Kidney tubule cell (primary cell): ENCODE results near the gene RABL2A.
A peak's percentile ranks its signal among the peaks of the same experiment; 100 is the strongest.
"Not testable (repeated sequence)": the region's sequence is repeated elsewhere in the genome, so short reads cannot be mapped to it uniquely, and the experiment has no call there.

Experiments used
- DNase-seq: peaks from one replicate; pipeline ENCODE4 v3.0.0-alpha.2; 2018; ENCODE audit warnings: low spot score

The RABL2A gene

DNA sequence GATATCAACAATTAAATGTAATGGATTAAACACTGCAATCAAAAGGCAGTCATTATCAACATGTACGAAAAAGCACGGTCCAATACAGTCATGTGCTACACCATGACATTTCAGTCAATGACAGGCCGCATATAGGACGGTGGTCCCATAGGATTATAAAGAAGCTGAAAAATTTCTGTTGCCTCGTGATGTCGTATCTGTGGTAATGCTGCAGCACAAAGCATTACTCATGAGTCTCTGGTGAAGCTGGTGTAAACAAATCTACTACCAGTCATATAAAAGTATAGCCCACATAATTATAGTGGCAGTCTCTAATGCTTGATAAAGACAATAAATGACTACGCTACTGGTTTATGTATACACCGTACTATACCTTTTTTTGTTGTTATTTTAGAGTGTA is 58.4 kb downstream of the RABL2A start:
- no peak for DNase-seq

DNA sequence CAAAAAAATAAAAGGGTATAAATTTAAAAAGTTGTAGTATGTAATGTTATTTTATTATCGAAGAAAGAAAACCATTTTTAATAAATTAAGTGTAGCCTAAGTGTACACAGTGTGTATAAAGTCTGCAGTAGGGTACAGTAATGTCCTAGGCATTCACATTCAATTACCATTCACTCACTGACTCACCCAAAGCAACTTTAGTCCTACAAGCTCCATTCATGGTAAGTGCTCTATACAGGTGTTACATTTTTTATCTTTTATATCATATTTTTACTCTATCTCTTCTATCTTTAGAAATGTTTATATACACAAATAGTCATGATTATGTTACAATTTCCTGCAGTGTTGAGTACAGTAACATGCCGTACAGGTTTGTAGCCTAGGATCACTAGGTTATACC is 59.5 kb downstream of the RABL2A start:
- peak; percentile 55 for DNase-seq

DNA sequence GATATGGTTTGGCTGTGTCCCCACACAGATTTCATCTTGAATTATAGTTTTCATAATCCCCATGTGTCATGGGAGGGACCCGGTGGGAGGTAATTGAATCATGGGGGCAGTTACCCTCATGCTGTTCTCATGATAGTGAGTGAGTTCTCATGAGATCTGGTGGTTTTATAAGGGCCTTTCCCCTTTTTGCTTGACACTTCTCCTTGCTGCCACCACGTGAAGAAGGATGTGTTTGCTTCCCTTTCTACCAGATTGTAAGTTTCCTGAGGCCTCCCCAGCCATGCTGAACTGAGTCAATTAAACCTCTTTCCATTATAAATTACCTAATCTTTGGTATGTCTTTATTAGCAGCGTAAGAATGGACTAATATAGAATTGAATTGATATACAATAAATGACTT is 63.8 kb downstream of the RABL2A start:
- DNase-seq: not testable (repeated sequence)
